Adipose tissue (tissue), 3 donors: ENCODE measurements around the gene TRIM58. TPM values are rescaled to one million over a fixed set of nuclear protein-coding genes. Genes with fewer than 3 reads are reported as not detected.

Experiments
- polyA plus RNA-seq, 3 donors: library from polyadenylated mRNA; stranded (reverse); fragments of 200-250 nt; gene quantifications; one replicate each; pipeline ENCODE4 v1.2.3, GENCODE V29; 2013
- donor health status: healthy with polysubstance abuse.
- donor health status: Bipolar disorder and iron deficiency.
- donor health status: healthy.

The TRIM58 gene
- polyA plus RNA-seq, 3 donors: 0.10 to 0.34 (median 0.11) TPM

Other genes with a start within 250 kb of the TRIM58 start
- gene OR13G1, start 177.4 kb upstream of the TRIM58 start, polyA plus RNA-seq: not detected
- not detected for gene OR6F1, start 140.5 kb upstream of the TRIM58 start, polyA plus RNA-seq
- not detected for gene OR14K1, start 118.6 kb upstream of the TRIM58 start, polyA plus RNA-seq
- not detected for gene OR14A2, start 109.0 kb upstream of the TRIM58 start, polyA plus RNA-seq
- not detected for gene OR1C1, start 96.6 kb upstream of the TRIM58 start, polyA plus RNA-seq
- gene OR14A16, start 33.1 kb upstream of the TRIM58 start, polyA plus RNA-seq: not detected
- not detected for gene OR11L1, start 15.3 kb upstream of the TRIM58 start, polyA plus RNA-seq
- under 1 TPM in 1 of 3 donors, not detected in 2; 0.15 TPM for gene OR2W3, start 38.4 kb downstream of the TRIM58 start, polyA plus RNA-seq
- gene OR2T8, start 63.1 kb downstream of the TRIM58 start, polyA plus RNA-seq: not detected
- gene OR2AJ1, start 67.7 kb downstream of the TRIM58 start, polyA plus RNA-seq: not detected
- not detected for gene OR2L8, start 91.7 kb downstream of the TRIM58 start, polyA plus RNA-seq
- not detected for gene OR2AK2, start 108.0 kb downstream of the TRIM58 start, polyA plus RNA-seq
- not detected for gene OR2L5, start 156.5 kb downstream of the TRIM58 start, polyA plus RNA-seq
- gene OR2L2, start 172.9 kb downstream of the TRIM58 start, polyA plus RNA-seq: not detected
- not detected for gene OR2L3, start 189.6 kb downstream of the TRIM58 start, polyA plus RNA-seq
- gene OR2L13, start 238.0 kb downstream of the TRIM58 start, polyA plus RNA-seq: not detected